Embryonic facial prominence (tissue), 1 donor: Measurements from ENCODE around the gene IGFL2.
"Not testable (repeated sequence)": the region's sequence is repeated elsewhere in the genome, so short reads cannot be mapped to it uniquely, and the experiment has no call there.

Experiments
- DNase-seq: peaks from one replicate; pipeline ENCODE4 v3.0.0-alpha.2; 2016; ENCODE audit errors: extremely low spot score

Gene IGFL2

DNA sequence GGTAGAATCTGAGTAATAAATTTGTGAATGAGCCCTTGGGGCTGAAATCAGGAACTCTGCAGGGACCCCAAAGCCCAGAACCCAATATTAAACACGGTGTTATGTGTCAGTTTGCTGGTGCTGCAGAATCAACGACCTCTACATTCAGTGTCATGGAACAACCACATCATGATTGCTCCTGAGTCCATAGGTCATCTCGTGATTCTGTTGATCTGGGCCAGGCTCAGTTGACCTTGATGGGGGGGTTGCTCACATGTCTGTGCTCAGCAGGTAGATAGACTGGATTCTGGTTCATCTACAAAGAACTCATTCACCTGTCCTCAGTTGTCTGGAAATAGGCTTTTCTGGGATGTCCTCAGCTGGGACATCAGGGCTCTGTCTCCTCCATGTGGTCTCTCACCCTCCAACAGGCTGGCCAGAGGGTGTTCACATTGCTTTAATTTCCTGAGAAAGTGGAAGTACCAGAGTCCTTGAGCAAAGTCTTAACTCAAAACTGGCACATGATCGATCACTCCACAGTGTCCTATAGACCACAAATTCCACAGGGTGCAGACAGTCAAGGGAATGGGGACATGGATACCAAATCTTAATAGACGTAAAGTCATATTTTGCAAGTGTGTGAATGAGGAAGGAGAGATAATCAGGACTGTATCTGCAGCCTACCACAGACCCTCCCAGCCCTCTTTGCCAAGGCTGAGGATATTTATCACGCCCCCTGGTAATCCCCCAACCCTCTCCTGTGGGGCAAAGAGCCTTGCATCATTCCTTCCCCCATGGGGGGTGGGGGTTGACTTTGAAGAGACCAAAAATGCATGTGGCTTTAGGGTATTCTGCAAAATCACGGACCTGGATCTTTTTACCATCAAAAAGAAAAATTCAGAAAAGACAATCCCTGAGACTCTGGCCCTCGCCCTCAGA, 42.2 kb downstream of the IGFL2 start:
- no peak for DNase-seq

DNA sequence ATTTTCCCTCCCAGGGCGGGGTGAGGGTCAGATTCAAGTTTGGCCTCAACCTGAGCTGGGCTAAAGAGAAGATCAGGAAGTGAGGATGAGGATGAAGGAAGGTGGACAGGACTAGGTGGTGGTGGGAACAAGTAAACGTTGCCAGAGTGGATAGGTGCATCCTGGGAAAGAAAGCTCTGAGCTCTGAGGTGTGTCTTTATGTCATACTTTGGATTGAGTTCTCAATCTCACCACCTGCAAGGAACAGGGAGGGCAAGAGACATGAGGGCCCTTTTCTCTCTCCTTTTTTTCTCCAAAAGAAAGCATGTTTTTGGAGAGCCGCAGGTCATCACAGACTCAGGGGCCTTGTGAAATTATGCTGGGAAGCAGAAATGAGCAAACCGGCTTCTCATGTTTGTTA, 43.3 kb downstream of the IGFL2 start:
- no peak for DNase-seq

- DNase-seq, result no peak
Measured at GRCh38 chr19:46191972-46192371, 43.9 kb downstream of the IGFL2 start.

DNA sequence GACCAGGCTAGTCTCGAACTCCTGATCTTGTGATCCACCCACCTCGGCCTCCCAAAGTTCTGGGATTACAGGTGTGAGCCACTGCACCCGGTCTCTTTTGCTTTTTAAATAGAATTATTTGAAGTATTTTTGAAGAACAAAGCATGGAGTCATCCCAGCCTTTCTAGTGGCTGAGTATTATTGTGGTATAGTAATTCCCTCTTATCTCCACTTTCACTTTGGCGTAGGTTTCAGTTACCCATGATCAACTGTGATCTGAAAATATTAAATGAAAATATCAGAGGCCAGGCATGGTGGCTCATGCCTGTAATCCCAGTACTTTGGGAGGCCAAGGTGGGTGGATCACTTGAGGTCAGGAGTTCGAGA, 44.6 kb downstream of the IGFL2 start:
- not testable (repeated sequence) for DNase-seq

GRCh38 chr19:46192992-46193650, 45.1 kb downstream of the IGFL2 start:
- DNase-seq, result no peak

- DNase-seq, result no peak
Measured at GRCh38 chr19:46193678-46194077, 45.6 kb downstream of the IGFL2 start.

DNA sequence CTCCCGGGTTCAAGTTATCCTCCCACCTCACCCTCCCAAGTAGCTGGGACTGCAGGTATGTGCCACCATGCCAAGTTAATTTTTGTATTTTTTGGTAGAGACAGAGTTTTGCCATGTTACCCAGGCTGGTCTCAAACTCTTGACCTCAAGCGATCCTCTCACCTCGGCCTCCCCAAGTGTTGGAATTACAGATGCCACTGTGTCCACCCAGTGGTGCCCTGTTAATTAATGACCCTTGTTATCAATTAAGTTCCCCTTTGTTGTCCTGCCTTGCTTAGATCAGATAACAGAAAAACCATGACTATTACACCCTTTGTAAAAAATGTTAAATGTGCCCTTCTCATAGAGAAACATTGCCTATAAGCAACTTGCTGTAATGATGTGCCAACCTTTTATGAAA, 47.1 kb downstream of the IGFL2 start:
- DNase-seq, result no peak

DNA sequence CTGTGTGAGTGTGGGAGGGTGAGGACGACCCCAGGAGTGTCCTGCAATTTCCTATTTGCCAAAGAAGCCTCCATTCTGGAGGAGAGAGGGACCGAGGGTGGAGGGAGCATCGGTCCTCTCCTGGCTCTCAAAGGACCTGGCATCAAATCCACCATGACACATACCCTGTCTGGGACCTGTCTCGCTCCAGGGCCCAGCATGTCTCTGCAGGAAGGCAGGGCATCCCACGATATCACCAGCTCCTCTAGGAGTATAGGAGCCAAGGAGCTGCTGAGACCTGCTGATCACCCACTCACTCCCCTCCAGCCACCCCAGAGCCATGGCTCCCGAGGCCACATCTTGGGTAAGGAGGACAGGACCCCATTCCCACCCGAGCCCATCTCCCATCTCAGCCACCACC, 47.9 kb downstream of the IGFL2 start:
- DNase-seq, result not testable (repeated sequence)

- no peak for DNase-seq
Measured at GRCh38 chr19:46196410-46197124, 48.5 kb downstream of the IGFL2 start.

GRCh38 chr19:46197314-46198070, 49.5 kb downstream of the IGFL2 start:
- no peak for DNase-seq

DNA sequence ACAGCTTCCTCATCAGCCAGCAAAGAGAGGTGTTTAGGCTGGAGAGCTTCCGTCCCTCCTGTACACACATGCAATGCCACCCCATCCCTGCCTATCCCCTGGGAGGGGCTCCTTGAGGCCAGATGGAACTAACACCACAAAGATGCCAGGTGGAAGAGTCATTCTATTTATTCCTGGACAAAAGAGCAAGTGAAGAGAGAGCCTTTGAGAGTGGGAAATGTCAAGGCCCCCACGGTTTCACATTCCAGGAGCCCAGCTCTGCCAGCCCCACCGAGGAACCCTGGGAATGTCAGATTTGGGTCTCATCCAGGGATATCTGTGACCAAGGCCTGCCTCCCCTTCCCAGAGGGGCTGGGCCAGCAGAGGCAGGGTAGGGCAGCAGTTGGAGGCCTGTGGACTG, 50.7 kb downstream of the IGFL2 start:
- no peak for DNase-seq

- no peak for DNase-seq
Measured at GRCh38 chr19:46201454-46202310, 53.6 kb downstream of the IGFL2 start.

DNA sequence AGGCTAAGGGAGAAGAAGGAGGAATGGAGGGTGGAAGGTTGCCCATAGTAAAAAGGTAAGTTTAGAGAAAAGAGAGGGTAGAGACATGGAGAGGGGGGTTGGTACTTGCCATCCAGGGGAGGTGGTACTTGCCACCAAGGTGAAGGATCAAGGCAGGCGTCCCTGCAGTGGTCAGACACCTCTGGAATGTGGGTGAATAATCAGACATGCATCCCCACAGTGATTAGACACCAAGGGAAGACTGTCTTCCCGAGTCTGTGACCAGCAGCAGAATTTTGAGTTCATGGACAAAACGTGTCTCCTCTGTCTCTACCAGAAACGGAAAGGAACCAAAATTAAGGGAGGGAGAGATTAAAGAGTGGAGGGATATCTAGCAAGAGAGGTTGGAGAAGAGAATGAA, 54.4 kb downstream of the IGFL2 start:
- DNase-seq, result no peak

- DNase-seq, result no peak
Measured at GRCh38 chr19:46202872-46203860, 55.1 kb downstream of the IGFL2 start.

DNA sequence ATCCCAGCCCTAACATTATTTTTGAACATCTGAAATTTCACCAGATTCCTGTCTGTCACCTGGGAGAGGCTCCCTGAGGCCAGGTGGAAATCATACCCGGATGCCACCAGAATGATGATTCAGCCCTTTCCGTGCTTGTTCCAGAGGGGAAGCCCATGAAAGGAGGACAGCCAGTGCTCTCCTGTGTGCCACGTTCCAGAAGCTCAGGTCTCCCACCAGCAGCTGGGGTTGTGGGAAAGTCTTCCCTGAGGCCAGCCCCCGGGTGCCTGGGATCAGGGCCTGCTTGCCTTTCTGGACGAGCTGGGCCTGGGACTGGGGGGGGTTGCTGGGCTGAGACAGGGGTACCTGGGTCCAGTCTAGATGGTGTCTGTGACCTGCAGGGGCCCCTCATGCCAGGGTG, 56.0 kb downstream of the IGFL2 start:
- DNase-seq, result no peak

GRCh38 chr19:46205183-46205984, 57.3 kb downstream of the IGFL2 start:
- no peak for DNase-seq

GRCh38 chr19:46206176-46206575, 58.1 kb downstream of the IGFL2 start:
- no peak for DNase-seq

DNA sequence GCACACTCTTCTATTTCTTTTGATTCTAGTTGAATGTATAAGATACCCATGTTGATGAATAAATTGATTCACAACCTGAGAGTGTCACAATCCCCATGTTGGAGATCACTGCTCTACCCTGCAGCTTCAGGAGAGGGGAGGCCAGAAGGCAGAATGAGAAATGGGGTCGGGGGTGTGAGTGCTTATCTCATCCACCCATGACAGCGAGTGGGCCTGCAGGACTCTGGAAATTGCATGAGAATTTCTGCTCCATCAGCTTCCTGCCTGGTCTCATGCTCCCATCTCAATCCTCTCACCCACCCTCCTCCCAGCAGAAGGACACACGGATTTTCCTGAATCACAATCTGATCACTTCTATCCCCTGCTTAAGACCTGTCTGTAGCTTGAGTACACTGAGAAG, 58.6 kb downstream of the IGFL2 start:
- DNase-seq, result no peak

- not testable (repeated sequence) for DNase-seq
Measured at GRCh38 chr19:46207858-46208257, 59.8 kb downstream of the IGFL2 start.
